Measurements from ENCODE around the gene ABAT. TPM values are rescaled to one million over a fixed set of nuclear protein-coding genes. Genes with fewer than 3 reads are reported as not detected.

Gene ABAT
- total and polyA plus RNA-seq, 9 donors, result 9.9 to 25.8 (median 22.2) TPM

DNA sequence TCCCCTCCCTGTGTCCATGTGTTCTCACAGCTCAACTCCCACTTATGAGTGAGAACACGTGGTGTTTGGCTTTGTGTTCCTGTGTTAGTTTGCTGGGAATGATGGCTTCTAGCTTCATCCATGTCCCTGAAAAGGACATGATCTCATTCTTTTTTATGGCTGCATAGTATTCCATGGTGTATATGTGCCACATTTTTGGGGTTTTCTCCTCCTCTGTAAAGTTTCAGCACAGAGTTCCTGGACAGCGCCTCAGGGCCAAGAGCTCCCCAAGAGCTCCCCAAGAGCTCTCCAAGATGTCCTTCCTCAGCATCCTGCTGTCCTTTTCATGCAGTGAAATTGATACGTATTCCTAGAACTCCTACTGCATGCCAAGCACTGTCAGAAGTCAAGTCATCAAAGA lies 6.9 kb upstream of the ABAT start:
- H3K4me1 ChIP-seq (ENCODE audit: control insufficient read depth, insufficient read depth, low read length), result no peaks in the 10 kb centered on the region
- no peak for DNase-seq
- H3K36me3 ChIP-seq (ENCODE audit: control insufficient read depth, insufficient read depth, low read length), result peaks cover 30% of the 10 kb centered on the region
- H3K27me3 ChIP-seq (ENCODE audit: control insufficient read depth, insufficient read depth, low read length), result no peaks in the 10 kb centered on the region
- no peaks in the 10 kb centered on the region for H3K9me3 ChIP-seq (replicated peaks; ENCODE audit: control insufficient read depth, low read depth, low read length)
- 92% methylated on average over 2 of the region's 3 CpGs for WGBS (ENCODE audit: insufficient coverage)
- no peak overlapping the region for H3K27ac ChIP-seq (ENCODE audit: low read length)
- H3K4me3 ChIP-seq (ENCODE audit: low read length), result no peak overlapping the region

DNA sequence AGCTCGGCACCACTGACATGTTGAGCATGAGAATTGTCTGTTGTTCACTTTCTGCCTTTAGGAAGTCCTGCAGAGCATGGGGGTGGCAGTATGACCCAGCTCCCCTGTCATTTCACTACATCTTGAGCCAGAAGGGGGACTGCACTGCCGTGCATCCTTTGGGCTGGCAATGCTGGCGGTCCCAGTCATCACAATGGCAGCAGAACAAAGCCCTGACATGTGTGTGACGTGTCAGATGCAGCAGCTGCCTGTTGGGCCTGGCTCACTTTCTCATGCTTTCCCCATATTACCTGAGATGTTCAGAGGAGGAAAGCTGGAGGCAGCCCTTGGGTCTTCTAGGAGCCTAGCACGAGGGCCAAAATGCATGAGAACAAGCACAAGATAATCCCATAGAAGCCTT lies 6.3 kb upstream of the ABAT start:
- WGBS (ENCODE audit: insufficient coverage), result 79% methylated on average over 2 of the region's 5 CpGs
- Histone ChIP-seq H3K27me3 (ENCODE audit: control insufficient read depth, insufficient read depth, low read length) (no peaks in the 10 kb centered on the region), H3K4me3 (ENCODE audit: low read length) (no peak overlapping the region), H3K4me1 (ENCODE audit: control insufficient read depth, insufficient read depth, low read length) (no peaks in the 10 kb centered on the region), H3K36me3 (ENCODE audit: control insufficient read depth, insufficient read depth, low read length) (peaks cover 30% of the 10 kb centered on the region), H3K9me3 (replicated peaks; ENCODE audit: control insufficient read depth, low read depth, low read length) (no peaks in the 10 kb centered on the region), H3K27ac (ENCODE audit: low read length) (no peak overlapping the region)
- DNase-seq, result no peak

DNA sequence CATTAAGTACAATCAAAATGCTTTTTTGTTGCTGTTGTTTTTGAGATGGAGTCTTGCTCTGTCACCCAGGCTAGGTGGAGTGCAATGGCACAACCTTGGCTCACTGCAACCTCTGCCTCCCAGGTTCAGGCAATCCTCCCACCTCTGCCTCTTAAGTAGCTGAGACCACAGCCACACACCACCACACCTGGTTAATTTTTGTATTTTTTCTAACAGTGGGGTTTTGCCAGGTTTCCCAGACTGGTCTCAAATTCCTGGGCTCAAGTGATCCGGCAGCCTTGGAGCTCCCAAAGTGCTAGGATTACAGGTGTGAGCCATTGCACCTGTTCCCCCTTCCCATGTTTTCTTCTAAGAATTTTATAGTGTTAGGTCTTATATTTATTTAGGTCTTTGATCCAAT lies 4.9 kb upstream of the ABAT start:
- Histone ChIP-seq H3K27me3 (ENCODE audit: control insufficient read depth, insufficient read depth, low read length) (no peaks in the 10 kb centered on the region), H3K4me3 (ENCODE audit: low read length) (no peak overlapping the region), H3K9me3 (replicated peaks; ENCODE audit: control insufficient read depth, low read depth, low read length) (no peaks in the 10 kb centered on the region), H3K4me1 (ENCODE audit: control insufficient read depth, insufficient read depth, low read length) (peaks cover 5% of the 10 kb centered on the region), H3K27ac (ENCODE audit: low read length) (no peak overlapping the region), H3K36me3 (ENCODE audit: control insufficient read depth, insufficient read depth, low read length) (peaks cover 22% of the 10 kb centered on the region)
- no peak for DNase-seq
- no CpG with 5 or more reads among the region's 1 CpG for WGBS (ENCODE audit: insufficient coverage)

GRCh38 chr16:8670014-8670560 lies 4.3 kb upstream of the ABAT start:
- no CpG with 5 or more reads among the region's 1 CpG for WGBS (ENCODE audit: insufficient coverage)
- H3K4me1 ChIP-seq (ENCODE audit: control insufficient read depth, insufficient read depth, low read length), result peaks cover 11% of the 10 kb centered on the region
- no peak for DNase-seq
- no peak overlapping the region for H3K27ac ChIP-seq (ENCODE audit: low read length)
- no peaks in the 10 kb centered on the region for H3K9me3 ChIP-seq (replicated peaks; ENCODE audit: control insufficient read depth, low read depth, low read length)
- H3K36me3 ChIP-seq (ENCODE audit: control insufficient read depth, insufficient read depth, low read length), result peaks cover 16% of the 10 kb centered on the region
- no peaks in the 10 kb centered on the region for H3K27me3 ChIP-seq (ENCODE audit: control insufficient read depth, insufficient read depth, low read length)
- H3K4me3 ChIP-seq (ENCODE audit: low read length), result no peak overlapping the region

- no peak for DNase-seq
- 13% methylated on average over 9 of the region's 24 CpGs for WGBS (ENCODE audit: insufficient coverage)
- H3K36me3 ChIP-seq (ENCODE audit: control insufficient read depth, insufficient read depth, low read length), result no peaks in the 10 kb centered on the region
- no peaks in the 10 kb centered on the region for H3K27me3 ChIP-seq (ENCODE audit: control insufficient read depth, insufficient read depth, low read length)
- no peaks in the 10 kb centered on the region for H3K9me3 ChIP-seq (replicated peaks; ENCODE audit: control insufficient read depth, low read depth, low read length)
- H3K27ac ChIP-seq (ENCODE audit: low read length), result no peak overlapping the region
- peak overlapping the region; percentile 54 for H3K4me3 ChIP-seq (ENCODE audit: low read length)
- peaks cover 18% of the 10 kb centered on the region for H3K4me1 ChIP-seq (ENCODE audit: control insufficient read depth, insufficient read depth, low read length)
Observed at GRCh38 chr16:8673611-8674412, 605 bp upstream of the ABAT start.

DNA sequence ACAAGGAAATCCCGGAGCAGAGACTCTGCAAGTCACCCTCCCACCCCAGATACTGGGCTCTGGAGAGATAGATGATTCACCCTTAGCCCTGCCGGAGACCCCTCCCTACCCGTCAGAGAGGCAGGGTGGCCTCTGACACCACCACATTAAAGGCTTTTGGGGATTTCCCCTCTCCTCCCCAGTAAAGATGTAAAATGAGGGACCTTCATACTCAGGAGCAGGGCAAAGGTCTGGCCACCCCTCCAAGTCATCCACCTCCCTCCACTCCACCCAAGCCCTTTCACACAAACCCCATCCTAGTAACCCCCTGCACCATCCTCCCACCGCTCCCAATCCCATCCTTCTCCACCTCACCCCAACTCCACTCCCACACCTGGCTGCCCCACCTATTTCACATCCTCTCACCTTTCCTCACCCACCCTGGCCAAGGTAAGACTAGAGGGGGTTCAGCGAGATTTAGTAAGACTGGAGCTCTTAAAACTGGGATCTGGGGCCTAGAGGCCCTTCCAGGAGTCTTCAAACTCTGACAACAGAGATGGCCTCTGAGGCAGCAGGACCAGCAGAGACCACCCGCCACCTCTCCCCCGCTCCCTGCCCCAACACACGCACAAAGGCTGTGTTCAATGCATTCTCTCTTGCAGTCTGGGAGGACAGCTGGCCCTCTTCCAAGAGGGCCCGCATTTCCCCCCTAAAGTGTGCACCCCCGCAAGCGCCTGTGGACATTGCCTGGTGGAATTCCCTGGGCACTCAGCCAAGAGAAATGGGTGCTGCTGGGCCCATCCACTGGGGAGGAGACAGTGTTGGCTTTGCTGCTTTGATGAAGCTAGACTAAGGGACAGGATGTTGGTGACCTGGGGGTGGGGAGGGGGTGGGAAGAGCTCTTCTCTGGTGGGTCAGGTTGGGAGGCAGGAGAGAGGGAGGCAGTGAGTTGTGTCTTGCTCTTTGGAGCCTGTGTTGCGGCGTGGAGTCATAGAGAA lies 1.1 kb downstream of the ABAT start:
- WGBS (ENCODE audit: insufficient coverage), result 71% methylated on average over 12 of the region's 13 CpGs
- Histone ChIP-seq H3K36me3 (ENCODE audit: control insufficient read depth, insufficient read depth, low read length) (no peaks in the 10 kb centered on the region), H3K4me1 (ENCODE audit: control insufficient read depth, insufficient read depth, low read length) (peaks cover 18% of the 10 kb centered on the region), H3K9me3 (replicated peaks; ENCODE audit: control insufficient read depth, low read depth, low read length) (peaks cover 6% of the 10 kb centered on the region), H3K27me3 (ENCODE audit: control insufficient read depth, insufficient read depth, low read length) (no peaks in the 10 kb centered on the region), H3K27ac (ENCODE audit: low read length) (no peak overlapping the region), H3K4me3 (ENCODE audit: low read length) (no peak overlapping the region)
- DNase-seq, result no peak

GRCh38 chr16:8676160-8676547 lies 1.7 kb downstream of the ABAT start:
- WGBS (ENCODE audit: insufficient coverage), result 55% methylated on average over 5 of the region's 5 CpGs
- H3K27ac ChIP-seq (ENCODE audit: low read length), result no peak overlapping the region
- H3K27me3 ChIP-seq (ENCODE audit: control insufficient read depth, insufficient read depth, low read length), result no peaks in the 10 kb centered on the region
- H3K4me1 ChIP-seq (ENCODE audit: control insufficient read depth, insufficient read depth, low read length), result peaks cover 18% of the 10 kb centered on the region
- H3K4me3 ChIP-seq (ENCODE audit: low read length), result no peak overlapping the region
- peaks cover 6% of the 10 kb centered on the region for H3K9me3 ChIP-seq (replicated peaks; ENCODE audit: control insufficient read depth, low read depth, low read length)
- DNase-seq, result no peak
- H3K36me3 ChIP-seq (ENCODE audit: control insufficient read depth, insufficient read depth, low read length), result no peaks in the 10 kb centered on the region

DNA sequence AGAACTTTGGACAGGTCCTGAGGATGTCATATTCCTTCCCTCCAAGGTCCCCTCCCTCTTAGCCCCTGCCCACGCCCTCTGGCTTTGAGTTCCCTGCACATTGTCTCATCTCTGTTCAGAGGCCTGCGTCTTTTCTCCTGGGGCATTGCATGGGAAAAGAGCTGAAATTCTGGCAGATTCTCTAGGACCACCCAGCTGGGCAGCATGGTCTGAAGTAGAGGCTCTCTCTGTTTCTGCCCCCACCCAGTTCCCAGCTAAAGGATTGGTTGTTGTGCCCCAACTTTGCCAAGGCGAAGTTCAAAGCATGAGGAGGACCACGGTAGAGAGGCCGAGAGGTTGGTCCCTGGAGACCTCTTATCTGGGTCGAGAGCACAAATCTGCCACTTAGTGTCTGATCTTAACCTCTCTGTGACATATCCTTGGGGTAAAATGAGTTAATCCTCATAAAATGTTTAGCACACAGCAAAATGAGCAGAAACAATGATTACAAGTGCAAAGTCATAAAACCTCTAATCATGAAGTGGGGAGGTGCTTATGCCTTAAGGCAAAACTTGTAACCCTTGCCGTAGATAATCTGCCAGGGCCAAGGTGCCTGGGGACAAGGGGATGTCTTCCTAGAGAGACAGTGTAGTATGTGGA lies 2.4 kb downstream of the ABAT start:
- H3K27me3 ChIP-seq (ENCODE audit: control insufficient read depth, insufficient read depth, low read length), result no peaks in the 10 kb centered on the region
- WGBS (ENCODE audit: insufficient coverage), result 68% methylated on average over 3 of the region's 7 CpGs
- H3K9me3 ChIP-seq (replicated peaks; ENCODE audit: control insufficient read depth, low read depth, low read length), result peaks cover 6% of the 10 kb centered on the region
- no peak for DNase-seq
- H3K36me3 ChIP-seq (ENCODE audit: control insufficient read depth, insufficient read depth, low read length), result no peaks in the 10 kb centered on the region
- peaks cover 18% of the 10 kb centered on the region for H3K4me1 ChIP-seq (ENCODE audit: control insufficient read depth, insufficient read depth, low read length)
- no peak overlapping the region for H3K4me3 ChIP-seq (ENCODE audit: low read length)
- H3K27ac ChIP-seq (ENCODE audit: low read length), result no peak overlapping the region

DNA sequence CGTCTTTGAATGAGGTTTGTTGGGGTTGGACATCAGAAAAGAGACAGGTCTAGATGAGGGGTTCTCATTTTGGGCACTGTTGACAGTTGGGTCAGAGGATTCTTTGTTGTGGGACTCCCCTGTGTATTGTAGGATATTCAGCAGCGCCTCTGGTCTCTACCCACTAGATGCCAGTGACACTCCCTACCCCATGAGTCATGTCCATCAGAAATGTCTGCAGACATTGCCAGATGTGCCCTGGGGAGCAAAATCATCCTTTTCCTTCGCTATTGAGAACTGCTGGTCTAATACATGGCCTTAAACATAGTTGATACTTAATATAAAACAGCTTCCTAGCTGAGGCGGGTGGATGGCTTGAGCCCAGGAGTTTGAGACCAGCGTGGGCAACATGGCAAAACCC lies 3.1 kb downstream of the ABAT start:
- peaks cover 18% of the 10 kb centered on the region for H3K4me1 ChIP-seq (ENCODE audit: control insufficient read depth, insufficient read depth, low read length)
- no peak overlapping the region for H3K4me3 ChIP-seq (ENCODE audit: low read length)
- H3K36me3 ChIP-seq (ENCODE audit: control insufficient read depth, insufficient read depth, low read length), result no peaks in the 10 kb centered on the region
- WGBS (ENCODE audit: insufficient coverage), result no CpG with 5 or more reads among the region's 5 CpGs
- peaks cover 6% of the 10 kb centered on the region for H3K9me3 ChIP-seq (replicated peaks; ENCODE audit: control insufficient read depth, low read depth, low read length)
- DNase-seq, result no peak
- no peak overlapping the region for H3K27ac ChIP-seq (ENCODE audit: low read length)
- no peaks in the 10 kb centered on the region for H3K27me3 ChIP-seq (ENCODE audit: control insufficient read depth, insufficient read depth, low read length)

Data from muscle of leg (tissue), 11 donors.